ENCODE data around the gene SRRM2.

Gene SRRM2

DNA sequence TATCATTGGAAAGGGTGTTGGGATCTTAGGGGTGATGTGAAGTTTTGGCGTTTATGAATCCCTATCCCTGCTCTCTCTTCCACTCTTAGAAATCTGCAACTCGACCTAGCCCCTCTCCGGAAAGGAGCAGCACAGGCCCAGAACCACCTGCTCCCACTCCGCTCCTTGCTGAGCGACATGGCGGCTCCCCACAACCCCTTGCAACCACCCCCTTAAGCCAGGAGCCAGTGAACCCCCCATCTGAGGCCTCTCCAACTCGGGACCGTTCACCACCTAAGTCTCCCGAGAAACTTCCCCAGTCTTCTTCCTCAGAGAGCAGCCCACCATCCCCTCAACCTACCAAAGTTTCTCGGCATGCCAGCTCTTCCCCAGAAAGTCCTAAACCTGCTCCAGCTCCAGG, 9.0 kb downstream of the SRRM2 start:
- no peak for DNase-seq

GRCh38 chr16:2761886-2762583, 9.6 kb downstream of the SRRM2 start:
- DNase-seq: no peak

DNA sequence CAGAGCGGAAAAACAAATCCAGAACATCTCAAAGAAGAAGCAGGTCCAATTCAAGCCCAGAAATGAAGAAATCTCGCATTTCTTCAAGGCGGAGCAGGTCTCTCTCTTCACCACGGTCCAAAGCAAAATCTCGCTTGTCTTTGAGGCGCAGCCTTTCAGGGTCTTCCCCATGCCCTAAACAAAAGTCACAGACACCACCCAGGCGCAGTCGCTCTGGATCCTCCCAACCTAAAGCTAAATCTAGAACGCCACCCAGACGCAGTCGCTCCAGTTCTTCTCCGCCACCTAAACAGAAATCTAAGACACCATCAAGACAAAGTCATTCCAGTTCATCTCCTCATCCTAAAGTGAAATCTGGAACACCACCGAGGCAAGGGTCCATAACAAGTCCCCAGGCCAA, 10.3 kb downstream of the SRRM2 start:
- DNase-seq: no peak

- DNase-seq: no peak
These were observed 10.7 kb downstream of the SRRM2 start for GRCh38 chr16:2763173-2763572.

DNA sequence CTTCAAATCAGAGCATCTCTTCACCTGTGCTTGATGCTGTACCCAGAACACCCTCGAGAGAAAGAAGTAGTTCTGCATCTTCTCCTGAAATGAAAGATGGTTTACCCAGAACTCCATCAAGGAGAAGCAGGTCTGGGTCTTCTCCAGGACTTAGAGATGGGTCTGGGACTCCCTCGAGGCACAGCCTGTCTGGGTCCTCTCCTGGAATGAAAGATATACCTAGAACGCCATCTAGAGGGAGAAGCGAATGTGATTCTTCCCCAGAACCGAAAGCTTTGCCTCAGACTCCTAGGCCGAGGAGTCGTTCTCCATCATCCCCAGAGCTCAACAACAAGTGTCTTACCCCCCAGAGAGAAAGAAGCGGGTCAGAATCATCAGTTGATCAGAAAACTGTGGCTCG, 12.3 kb downstream of the SRRM2 start:
- DNase-seq: no peak

DNA sequence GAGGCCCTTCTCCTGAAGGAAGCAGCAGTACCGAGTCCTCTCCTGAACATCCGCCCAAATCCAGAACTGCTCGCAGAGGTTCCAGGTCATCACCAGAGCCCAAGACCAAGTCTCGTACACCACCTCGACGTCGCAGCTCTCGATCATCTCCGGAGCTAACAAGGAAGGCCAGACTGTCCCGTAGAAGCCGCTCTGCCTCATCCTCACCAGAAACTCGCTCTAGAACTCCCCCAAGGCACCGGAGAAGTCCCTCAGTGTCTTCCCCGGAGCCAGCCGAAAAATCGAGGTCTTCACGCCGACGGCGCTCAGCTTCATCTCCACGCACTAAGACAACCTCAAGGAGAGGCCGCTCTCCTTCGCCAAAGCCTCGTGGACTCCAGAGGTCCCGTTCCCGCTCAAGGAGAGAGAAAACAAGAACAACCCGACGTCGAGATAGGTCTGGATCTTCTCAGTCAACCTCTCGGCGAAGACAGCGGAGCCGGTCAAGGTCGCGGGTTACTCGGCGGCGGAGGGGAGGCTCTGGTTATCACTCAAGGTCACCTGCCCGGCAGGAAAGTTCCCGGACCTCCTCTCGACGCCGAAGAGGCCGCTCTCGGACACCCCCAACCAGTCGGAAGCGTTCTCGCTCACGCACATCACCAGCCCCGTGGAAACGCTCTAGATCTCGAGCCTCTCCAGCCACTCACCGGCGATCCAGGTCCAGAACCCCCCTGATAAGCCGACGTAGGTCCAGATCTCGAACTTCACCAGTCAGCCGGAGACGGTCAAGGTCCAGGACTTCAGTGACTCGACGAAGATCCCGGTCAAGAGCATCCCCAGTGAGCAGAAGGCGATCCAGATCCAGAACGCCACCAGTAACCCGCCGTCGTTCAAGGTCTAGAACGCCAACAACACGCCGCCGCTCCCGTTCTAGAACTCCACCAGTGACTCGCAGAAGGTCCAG, 13.3 kb downstream of the SRRM2 start:
- DNase-seq: no peak

- no peak for DNase-seq
These were observed 14.1 kb downstream of the SRRM2 start for GRCh38 chr16:2766430-2767139.

- DNase-seq: no peak
These were observed 14.8 kb downstream of the SRRM2 start for GRCh38 chr16:2767140-2767731.

- DNase-seq: peak in 4 of 56 donors; percentile 1 to 45 (median 34)
These were observed 15.5 kb downstream of the SRRM2 start for GRCh38 chr16:2767891-2768290.

DNA sequence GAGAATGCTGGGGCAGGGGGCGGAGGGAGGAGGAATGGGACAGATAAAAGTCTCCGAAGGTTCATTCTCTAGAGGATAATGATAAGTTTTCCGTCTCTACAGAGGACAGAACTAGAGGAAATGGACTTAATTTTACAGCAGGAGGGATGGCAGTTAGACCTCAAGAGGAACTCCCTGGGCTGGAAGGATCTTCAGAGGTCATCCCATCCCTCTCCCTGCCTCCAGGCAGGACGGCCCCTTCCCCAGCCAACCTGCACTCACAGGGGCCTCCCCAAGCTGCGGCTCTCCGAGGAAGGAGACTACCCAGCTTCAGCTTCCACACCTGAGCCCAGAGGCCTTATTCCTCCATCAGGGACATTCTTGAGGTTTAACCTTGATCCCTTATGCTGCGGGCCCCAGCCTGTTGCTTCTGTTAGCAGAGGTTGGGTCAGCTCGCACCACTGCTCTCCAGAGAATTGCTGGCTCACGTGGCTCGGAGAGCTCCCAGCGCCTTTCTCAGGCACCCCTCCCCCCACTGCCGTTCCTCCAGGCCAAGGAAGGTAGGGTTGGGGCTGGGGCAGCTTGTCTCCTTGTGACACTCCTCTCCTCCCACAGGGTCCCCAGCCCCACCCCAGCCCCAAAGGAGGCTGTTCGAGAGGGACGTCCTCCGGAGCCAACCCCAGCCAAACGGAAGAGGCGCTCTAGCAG, 16.1 kb downstream of the SRRM2 start:
- DNase-seq: no peak

DNA sequence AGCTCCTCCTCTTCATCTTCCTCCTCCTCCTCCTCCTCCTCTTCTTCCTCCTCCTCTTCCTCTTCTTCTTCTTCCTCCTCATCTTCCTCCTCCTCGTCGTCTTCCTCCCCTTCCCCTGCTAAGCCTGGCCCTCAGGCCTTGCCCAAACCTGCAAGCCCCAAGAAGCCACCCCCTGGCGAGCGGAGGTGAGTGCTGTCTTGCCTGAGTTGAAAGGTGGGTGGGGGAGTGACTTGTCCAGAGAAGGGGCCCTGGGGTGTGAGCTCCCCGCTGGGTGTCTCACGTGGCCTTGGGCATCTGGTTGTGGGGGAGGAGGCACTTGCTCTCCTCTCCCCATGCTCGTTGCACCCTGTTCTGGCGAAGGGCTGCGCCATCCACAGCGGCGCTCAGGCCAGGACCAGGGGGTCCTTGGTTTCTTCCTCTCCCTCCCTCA, 16.7 kb downstream of the SRRM2 start:
- no peak for DNase-seq

- DNase-seq: no peak
These were observed 17.2 kb downstream of the SRRM2 start for GRCh38 chr16:2769675-2770056.

DNA sequence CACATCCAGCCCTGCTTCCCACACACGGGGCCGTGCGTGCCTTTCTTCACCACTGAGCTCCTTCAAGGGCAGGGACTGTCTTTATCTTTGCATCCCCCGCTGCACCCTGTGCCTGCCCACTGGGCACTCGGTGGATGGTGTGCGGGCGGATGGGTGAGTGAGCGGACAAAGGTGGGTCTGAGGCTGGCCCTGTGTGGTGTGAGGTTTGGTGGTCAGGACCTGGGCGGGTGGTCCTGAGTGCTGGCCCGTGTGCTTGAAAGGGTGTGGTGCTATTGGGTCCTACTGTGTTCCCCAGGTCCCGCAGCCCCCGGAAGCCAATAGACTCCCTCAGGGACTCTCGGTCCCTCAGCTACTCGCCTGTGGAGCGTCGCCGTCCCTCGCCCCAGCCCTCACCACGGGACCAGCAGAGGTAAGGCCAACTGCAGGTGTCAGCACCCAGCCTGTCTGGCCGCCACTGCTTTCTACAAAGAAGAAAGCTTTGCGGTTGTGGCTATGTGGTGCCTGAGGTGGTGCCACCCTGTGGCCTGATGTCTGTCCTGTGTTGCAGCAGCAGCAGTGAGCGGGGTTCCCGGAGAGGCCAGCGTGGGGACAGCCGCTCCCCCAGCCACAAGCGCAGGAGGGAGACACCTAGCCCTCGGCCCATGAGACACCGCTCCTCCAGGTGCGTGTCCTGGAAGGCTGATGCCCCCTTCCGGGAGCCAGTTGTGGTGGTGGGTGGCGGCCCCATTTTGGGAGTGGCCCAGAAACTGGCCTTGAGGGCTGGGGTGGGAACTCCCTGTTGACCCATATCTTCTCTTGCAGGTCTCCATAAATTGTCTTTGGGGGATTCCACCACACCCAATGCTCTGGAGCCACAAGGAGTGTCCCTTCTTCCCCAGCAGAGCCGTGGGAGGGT, 17.9 kb downstream of the SRRM2 start:
- no peak for DNase-seq

- no peak for DNase-seq
These were observed 19.3 kb downstream of the SRRM2 start for GRCh38 chr16:2771496-2772402.

GRCh38 chr16:2773188-2773968, 20.9 kb downstream of the SRRM2 start:
- no peak for DNase-seq

DNA sequence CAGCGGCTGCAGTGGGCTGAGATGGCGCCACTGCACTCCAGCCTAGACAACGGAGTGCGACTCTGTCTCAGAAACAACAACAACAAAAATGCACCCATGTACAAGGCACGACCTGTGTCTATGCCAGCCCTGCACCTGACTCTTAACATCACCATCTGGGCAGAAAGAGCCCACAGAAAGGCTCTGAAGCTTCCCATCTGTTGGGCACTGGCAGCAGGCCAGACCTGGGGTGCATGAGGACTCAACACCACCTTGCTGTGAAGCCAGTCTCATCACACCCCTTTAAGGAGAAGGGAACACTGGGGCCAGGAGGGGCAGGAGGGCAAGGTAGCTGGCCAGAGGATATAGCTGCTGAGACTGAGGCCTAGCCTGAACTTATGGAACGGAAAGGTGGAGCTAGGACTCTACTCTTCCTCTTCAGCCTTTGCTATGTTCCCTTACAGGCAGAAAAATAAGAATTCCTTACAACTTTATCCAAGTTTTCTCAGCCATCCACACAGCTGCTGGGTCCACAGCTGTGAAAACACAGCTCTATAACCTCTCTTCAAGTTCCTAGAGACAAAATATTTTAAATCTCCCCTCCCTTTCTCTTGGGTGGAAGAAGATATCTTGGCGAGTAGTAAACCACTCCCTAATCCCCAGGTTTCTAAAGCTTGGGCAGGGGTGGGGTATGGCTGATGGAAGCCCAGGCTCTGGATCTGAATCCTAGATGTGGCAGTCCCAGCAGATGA, 21.9 kb downstream of the SRRM2 start:
- DNase-seq: no peak

GRCh38 chr16:2775131-2775716, 22.8 kb downstream of the SRRM2 start:
- no peak for DNase-seq

Measured in nucleus accumbens (tissue), 56 donors.